DMS53 treated with DMSO at 0.1 percent for 48 hours (cell line): ENCODE data around the gene DNAAF3.

Experiments used
- DNase-seq: peaks from one replicate; lab custom pipeline; 2025; ENCODE audit not compliant: unreplicated experiment; lab: John Stamatoyannopoulos, UW

The DNAAF3 gene

GRCh38 chr19:55116859-55117662 lies 49.4 kb downstream of the DNAAF3 start, which contains the start of gene PPP1R12C:
Gene PPP1R12C (minus strand): TSS chr19:55117637. CDS start chr19:55117543, 94 bp downstream.
- DNase-seq, result no peak

DNA sequence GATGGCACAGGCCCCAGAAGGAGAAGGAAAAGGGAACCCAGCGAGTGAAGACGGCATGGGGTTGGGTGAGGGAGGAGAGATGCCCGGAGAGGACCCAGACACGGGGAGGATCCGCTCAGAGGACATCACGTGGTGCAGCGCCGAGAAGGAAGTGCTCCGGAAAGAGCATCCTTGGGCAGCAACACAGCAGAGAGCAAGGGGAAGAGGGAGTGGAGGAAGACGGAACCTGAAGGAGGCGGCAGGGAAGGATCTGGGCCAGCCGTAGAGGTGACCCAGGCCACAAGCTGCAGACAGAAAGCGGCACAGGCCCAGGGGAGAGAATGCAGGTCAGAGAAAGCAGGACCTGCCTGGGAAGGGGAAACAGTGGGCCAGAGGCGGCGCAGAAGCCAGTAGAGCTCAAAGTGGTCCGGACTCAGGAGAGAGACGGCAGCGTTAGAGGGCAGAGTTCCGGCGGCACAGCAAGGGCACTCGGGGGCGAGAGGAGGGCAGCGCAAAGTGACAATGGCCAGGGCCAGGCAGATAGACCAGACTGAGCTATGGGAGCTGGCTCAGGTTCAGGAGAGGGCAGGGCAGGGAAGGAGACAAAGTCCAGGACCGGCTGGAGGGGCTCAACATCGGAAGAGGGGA lies 50.1 kb downstream of the DNAAF3 start:
- no peak for DNase-seq

- DNase-seq, result no peak
Measured at GRCh38 chr19:55115446-55116065, 50.9 kb downstream of the DNAAF3 start.

GRCh38 chr19:55114566-55115145 lies 51.8 kb downstream of the DNAAF3 start:
- no peak for DNase-seq

DNA sequence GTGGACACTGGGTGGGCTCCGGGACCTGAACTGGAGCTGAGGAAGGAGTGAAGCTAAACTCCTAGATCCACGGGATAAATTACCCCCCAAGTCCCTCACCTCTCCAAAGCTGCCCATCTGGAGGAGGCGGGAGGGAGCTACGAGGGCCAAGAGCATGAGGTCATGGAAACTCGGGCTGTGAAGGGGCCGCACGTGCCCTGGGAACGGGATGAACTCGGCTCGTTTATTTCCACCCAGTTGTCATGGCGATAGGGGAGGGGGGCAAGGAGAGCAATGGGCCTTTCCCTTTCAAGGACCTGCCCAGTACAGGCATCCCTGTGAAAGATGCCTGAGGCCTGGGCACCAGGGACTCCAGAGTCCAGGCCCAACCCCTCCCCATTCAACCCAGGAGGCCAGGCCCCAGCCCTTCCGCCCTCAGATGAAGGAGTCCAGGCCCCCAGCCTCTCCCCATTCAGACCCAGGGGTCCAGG lies 52.8 kb downstream of the DNAAF3 start:
- DNase-seq, result no peak

DNA sequence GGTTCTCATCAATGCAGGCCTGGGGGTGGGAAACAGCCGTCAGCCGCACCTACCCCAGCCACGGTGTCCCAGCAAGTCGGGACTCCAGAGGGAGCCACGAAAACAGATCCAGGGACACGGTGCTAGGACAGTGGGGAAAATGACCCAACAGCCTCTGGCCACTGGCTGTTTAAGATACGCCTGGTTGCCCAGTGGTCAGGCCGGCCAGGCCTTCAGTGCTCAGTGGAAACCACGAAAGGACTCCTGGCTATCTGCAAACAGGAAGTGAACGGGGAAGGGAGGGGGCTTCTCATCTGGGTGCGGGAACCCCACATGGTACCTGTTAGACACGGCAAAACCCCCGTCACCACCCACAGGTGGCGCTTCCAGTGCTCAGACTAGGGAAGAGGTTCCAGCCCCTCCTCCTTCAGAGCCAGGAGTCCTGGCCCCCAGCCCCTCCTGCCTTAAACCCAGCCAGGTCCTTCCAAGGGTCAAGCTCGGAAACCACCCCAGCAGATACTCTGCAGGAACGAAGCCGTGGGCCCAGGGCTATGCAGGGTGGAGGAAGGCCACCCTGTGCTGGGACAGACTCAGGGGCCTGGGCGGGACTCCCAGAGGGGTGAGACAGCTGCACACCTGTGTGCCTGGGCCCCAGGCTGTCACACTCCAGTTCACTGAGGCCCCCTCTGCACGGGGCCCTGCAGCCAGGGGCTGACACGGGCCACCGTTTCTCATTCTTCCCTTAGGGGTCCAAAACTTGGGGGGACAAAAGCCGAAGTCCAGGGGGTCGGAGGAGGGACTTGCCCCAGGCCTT lies 53.4 kb downstream of the DNAAF3 start:
- no peak for DNase-seq

DNA sequence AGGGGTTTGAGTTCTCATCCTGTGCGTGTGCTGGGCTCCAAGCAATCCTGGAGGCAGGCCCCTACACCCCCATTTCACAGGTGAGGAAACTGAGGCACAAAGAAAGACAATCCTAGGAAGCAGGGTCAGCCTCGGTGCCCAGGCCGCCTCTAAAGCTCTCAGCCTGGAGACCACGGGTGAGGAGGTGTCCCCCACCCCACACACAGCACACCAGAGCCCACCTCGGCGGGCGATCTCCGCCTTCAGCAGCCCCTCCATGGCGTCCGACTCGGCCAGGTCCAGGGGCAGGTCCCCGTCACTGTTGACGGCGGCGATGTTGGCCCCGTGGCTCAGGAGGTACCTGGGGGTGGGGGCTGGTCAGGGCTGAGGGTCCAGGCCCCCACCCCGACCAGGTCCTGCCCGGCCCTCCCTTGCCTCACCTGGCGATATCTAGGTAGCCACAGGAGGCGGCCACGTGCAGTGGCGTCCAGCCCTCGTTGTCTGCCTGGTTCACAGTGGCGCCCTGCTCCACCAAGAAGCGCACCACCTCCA lies 54.1 kb downstream of the DNAAF3 start:
- no peak for DNase-seq

DNA sequence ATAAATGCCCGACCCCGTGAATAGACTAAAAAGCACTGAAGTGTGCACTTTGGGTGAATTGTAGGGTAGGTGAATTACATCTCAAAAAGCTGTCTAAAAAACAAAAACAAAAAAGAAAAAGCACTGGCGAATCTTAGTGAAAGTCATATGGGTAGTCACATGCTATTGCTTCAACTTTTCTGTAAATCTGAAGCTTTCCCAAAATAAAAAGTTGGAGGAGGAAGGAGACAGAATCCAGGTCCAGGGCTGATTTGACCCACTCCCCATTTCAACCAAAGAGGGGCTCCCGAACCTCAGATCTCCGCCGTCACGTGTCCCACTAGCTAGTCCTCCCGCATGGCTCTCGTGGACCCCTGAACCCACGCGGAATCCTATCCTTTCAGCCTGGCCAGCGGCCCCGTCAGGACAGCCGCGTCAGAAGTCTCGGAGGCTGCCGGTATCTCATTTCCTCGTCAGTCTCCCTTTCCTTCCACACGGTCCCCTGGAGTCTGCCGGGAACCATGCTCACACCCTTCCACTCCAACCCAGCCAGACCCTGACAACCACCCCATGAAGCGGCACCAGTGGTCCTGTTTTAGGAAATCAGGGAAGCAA lies 55.1 kb downstream of the DNAAF3 start:
- no peak for DNase-seq

GRCh38 chr19:55109527-55110291 lies 56.7 kb downstream of the DNAAF3 start:
- no peak for DNase-seq
